GM12878 (cell line): ENCODE results near the gene HMG20B. TPM values are rescaled to one million over a fixed set of nuclear protein-coding genes. Genes with fewer than 3 reads are reported as not detected.

Experiments
- ATAC-seq: fragments of 200-7000 bp; cut with Tn5 transposase; 3 replicates; pipeline ENCODE4 v1.9.1; 2020; ENCODE audit warnings: mild to moderate bottlenecking, moderate library complexity
- BruUV-seq: library from RNA; stranded (reverse); fragments of 400-500 nt; replicated peaks from 2 replicates; lab custom pipeline; 2021; lab: Mats Ljungman, UMichigan
- CTCF ChIA-PET: fragments of 300-600 bp; sonication (Branson Sonifier 250); formaldehyde crosslinking; extraction: SDS; loops from one replicate; lab custom pipeline; 2021; ENCODE audit warnings: inconsistent platforms; lab: Yijun Ruan, JAX
- POLR2A ChIA-PET: fragments of 350-600 bp; formaldehyde crosslinking; extraction: SDS; loops from one replicate; lab custom pipeline; 2021; ENCODE audit warnings: inconsistent platforms; lab: Charles Lee
- RAD21 ChIA-PET: fragments of 300-600 bp; sonication (Branson Sonifier 250); formaldehyde crosslinking; loops from one replicate; lab custom pipeline; 2023; ENCODE audit warnings: antibody characterized with exemption; ENCODE audit not compliant: unreplicated experiment; lab: Charles Lee
- SMC1A ChIA-PET: fragments of 300-600 bp; sonication (Branson Sonifier 250); formaldehyde crosslinking; loops from one replicate; lab custom pipeline; 2023; ENCODE audit not compliant: unreplicated experiment, uncharacterized antibody; lab: Charles Lee
- DNase-seq: peaks from one replicate; pipeline ENCODE4 v3.0.0-alpha.2; 2011; ENCODE audit warnings: low read depth, low spot score
- FAIRE-seq: peaks from 3 replicates; lab custom pipeline; 2011; peaks lifted over from hg19 to GRCh38; lab: Jason Lieb, UNC
- H2AFZ ChIP-seq: 2 replicates; pipeline ENCODE4 v1.6.0; 2011; ENCODE audit warnings: low read depth, low read length, control low read depth; ENCODE audit not compliant: control insufficient read depth
- H3K27ac ChIP-seq: 2 replicates; pipeline ENCODE4 v1.5.1; 2011; ENCODE audit warnings: control low read depth; ENCODE audit not compliant: control insufficient read depth, insufficient read depth
- H3K27me3 ChIP-seq, 2 experiments: replicated peaks in 1 of 2; 2 replicates each; pipeline versions ENCODE4 v1.6.0 to v1.6.1; 2011; ENCODE audit warnings: low read length in 1 of 2; ENCODE audit not compliant: control insufficient read depth in 2 of 2, insufficient read depth in 2 of 2
- H3K36me3 ChIP-seq, 2 experiments: 2 replicates each; pipeline ENCODE4 v1.5.1; 2011; ENCODE audit warnings: low read length in 1 of 2; ENCODE audit not compliant: control insufficient read depth in 2 of 2, insufficient read depth in 2 of 2
- H3K4me1 ChIP-seq: 2 replicates; pipeline ENCODE4 v1.6.1; 2011; ENCODE audit warnings: mild to moderate bottlenecking, low read length, moderate library complexity, mixed read lengths; ENCODE audit not compliant: control insufficient read depth, insufficient read depth
- H3K4me2 ChIP-seq: 2 replicates; pipeline ENCODE4 v1.6.0; 2011; ENCODE audit warnings: control low read depth; ENCODE audit not compliant: control insufficient read depth, insufficient read depth
- H3K4me3 ChIP-seq: fragments of 200-600 bp; sonication (generic); 2 replicates; pipeline ENCODE4 v1.5.1; 2016
- H3K79me2 ChIP-seq: 2 replicates; pipeline ENCODE4 v1.6.0; 2011; ENCODE audit warnings: low read length; ENCODE audit not compliant: control insufficient read depth, insufficient read depth
- H3K9ac ChIP-seq: 2 replicates; pipeline ENCODE4 v1.8.0; 2011; ENCODE audit warnings: low read length, control low read depth, mixed read lengths; ENCODE audit not compliant: control insufficient read depth, insufficient read depth
- H3K9me3 ChIP-seq: replicated peaks from 3 replicates; pipeline ENCODE4 v1.5.1; 2011; ENCODE audit warnings: mild to moderate bottlenecking, low read length; ENCODE audit not compliant: control insufficient read depth, insufficient read depth
- H4K20me1 ChIP-seq: 2 replicates; pipeline ENCODE4 v1.6.0; 2011; ENCODE audit not compliant: control insufficient read depth, insufficient read depth
- E2F8 ChIP-seq: fragments of 450-650 bp; IDR thresholded peaks from 2 replicates; pipeline ENCODE4 v1.6.1; 2018; ENCODE audit warnings: mild to moderate bottlenecking, low read depth, moderate library complexity; ENCODE audit not compliant: partially characterized antibody
- FOS ChIP-seq: IDR thresholded peaks from 3 replicates; pipeline ENCODE4 v1.6.1; 2011; ENCODE audit warnings: borderline replicate concordance; ENCODE audit not compliant: insufficient read length; ENCODE audit errors: extremely low read depth
- FOXM1 ChIP-seq: IDR thresholded peaks from 2 replicates; pipeline ENCODE4 v1.6.1; 2012; ENCODE audit warnings: low read depth, mild to moderate bottlenecking, inconsistent platforms, low read length, moderate library complexity
- GABPA ChIP-seq: IDR thresholded peaks from 2 replicates; pipeline ENCODE4 v1.6.1; 2014; ENCODE audit warnings: antibody characterized with exemption, low read depth, mild to moderate bottlenecking, inconsistent platforms
- KAT2A ChIP-seq: conservative IDR thresholded peaks from 2 replicates; pipeline ENCODE4 v1.6.1; 2011; ENCODE audit warnings: low read depth, low read length; ENCODE audit not compliant: control insufficient read depth
- KDM1A ChIP-seq: fragments of 200-600 bp; sonication (generic); IDR thresholded peaks from 2 replicates; pipeline ENCODE4 v1.6.1; 2016; ENCODE audit warnings: borderline replicate concordance
- NFIC ChIP-seq: IDR thresholded peaks from 2 replicates; pipeline ENCODE4 v1.6.1; 2012; ENCODE audit warnings: low read depth, mild to moderate bottlenecking, inconsistent platforms, low read length, moderate library complexity
- PKNOX1 ChIP-seq: fragments of 450-650 bp; IDR thresholded peaks from 2 replicates; pipeline ENCODE4 v1.6.1; 2016; ENCODE audit warnings: mild to moderate bottlenecking
- PML ChIP-seq: IDR thresholded peaks from 2 replicates; pipeline ENCODE4 v1.6.1; 2012; ENCODE audit warnings: low read length, inconsistent platforms
- RFX5 ChIP-seq: IDR thresholded peaks from 2 replicates; pipeline ENCODE4 v1.6.1; 2011; ENCODE audit warnings: low read depth, low read length, improper control_type of control experiment
- SMAD1 ChIP-seq: fragments of 450-650 bp; IDR thresholded peaks from 2 replicates; pipeline ENCODE4 v1.6.1; 2018; ENCODE audit warnings: mild to moderate bottlenecking, low read depth; ENCODE audit not compliant: partially characterized antibody
- ZNF24 ChIP-seq: fragments of 450-650 bp; IDR thresholded peaks from 2 replicates; pipeline ENCODE4 v1.6.1; 2017; ENCODE audit warnings: antibody characterized with exemption, mild to moderate bottlenecking
- WGBS: methylation state at CpG from one replicate; pipeline ENCODE4 v1.1.6; 2016; ENCODE audit warnings: low lambda C conversion rate; ENCODE audit not compliant: insufficient replicate concordance, insufficient coverage; ENCODE audit errors: missing lambda C conversion rate; 5-methylcytosine and 5-hydroxymethylcytosine counted together
- in situ Hi-C: fragments of 300-500 bp; cut with MboI; formaldehyde crosslinking; loops from 9 replicates; pipeline ENCODE4 v1.14.3; 2018; ENCODE audit warnings: mixed read lengths
- intact Hi-C: fragments of 100-400 bp; cut with micrococcal nuclease; formaldehyde crosslinking; loops from one replicate; pipeline ENCODE4 v1.14.2; 2022; ENCODE audit not compliant: unreplicated experiment
- polyA plus RNA-seq, 11 experiments: library from polyadenylated mRNA; depleted of rRNA in 4 of 11; unstranded in 6 of 11; stranded (reverse) in 5 of 11; fragments of >200 nt; fragmentation: Nextera tagmentation in 4 of 11; fragmentation: Illumina TruSeq in 1 of 11; extraction: Ambion mirVana in 4 of 11; extraction: Trizol in 1 of 11; gene quantifications; 1 replicate in 1 of 11; 2 replicates in 10 of 11; pipeline versions ENCODE4 v1.2.1 to v1.2.3, GENCODE V29; 2011 to 2016; ENCODE audit warnings: inconsistent platforms in 2 of 11, missing spikeins in 2 of 11, low read depth in 1 of 11
- total RNA-seq, 4 experiments: library from RNA; depleted of rRNA in 3 of 4; stranded (reverse); fragments of >200 nt in 3 of 4; fragmentation: Illumina TruSeq in 1 of 4; extraction: Trizol in 1 of 4; gene quantifications; 2 replicates each; pipeline versions ENCODE4 v1.2.1 to v1.2.3, GENCODE V29; 2013 to 2021
- TF ChIP-seq, protein P1 (sequence below): fragments of 450-650 bp; IDR thresholded peaks from 2 replicates; pipeline ENCODE4 v1.6.1; 2018; ENCODE audit warnings: borderline replicate concordance, mild to moderate bottlenecking; ENCODE audit not compliant: partially characterized antibody
- TF ChIP-seq, protein P2 (sequence below): fragments of 450-650 bp; formaldehyde crosslinking; IDR thresholded peaks from 2 replicates; pipeline ENCODE4 v1.4.0; 2020; ENCODE audit warnings: mild to moderate bottlenecking, moderate library complexity

Gene HMG20B
- total and polyA plus RNA-seq, 10 of the 15 experiments (the other 5 are each of a cell fraction or from before 2014, with no cell fraction given), result 0.37 to 92.7 (median 47.0) TPM

- ChIA-PET POLR2A (interaction anchor here (1.2 kb wide), 1 partner anchor 13 kb away, joined by 4 read pairs; the partner anchor contains the start of gene MFSD12), SMC1A (no interaction called here), RAD21 (no interaction called here), CTCF (no interaction called here)
- Histone ChIP-seq H4K20me1 (no peaks in the 10 kb centered on the region), H3K4me2 (no peak overlapping the region), H3K27me3 (no peaks in the 10 kb centered on the region), H3K4me1 (peaks cover 3% of the 10 kb centered on the region), H3K4me3 (no peak overlapping the region), H3K36me3 (no peaks in the 10 kb centered on the region; a peak in 1 of 4 replicates), H3K9me3 (no peaks in the 10 kb centered on the region), H3K79me2 (peaks cover 3% of the 10 kb centered on the region), H3K27ac (no peak overlapping the region), H2AFZ (no peak overlapping the region), H3K9ac (no peak overlapping the region)
- 69% methylated on average over 7 of the region's 7 CpGs for WGBS
- intact Hi-C loops (loop anchor here (5.0 kb wide), 1 partner anchor 37 kb away; the partner anchor contains the start of gene TBXA2R), in situ Hi-C loops (no loop called here)
- no peak for ATAC-seq
- FAIRE-seq, result no peak
- TF ChIP-seq GABPA (no peak), FOXM1 (no peak), PKNOX1 (no peak), SMAD1 (no peak), E2F8 (no peak), RFX5 (no peak), KDM1A (no peak), KAT2A (no peak), FOS (no peak), PML (no peak), ZNF24 (no peak), NFIC (no peak)
- TF ChIP-seq, protein P1, sequence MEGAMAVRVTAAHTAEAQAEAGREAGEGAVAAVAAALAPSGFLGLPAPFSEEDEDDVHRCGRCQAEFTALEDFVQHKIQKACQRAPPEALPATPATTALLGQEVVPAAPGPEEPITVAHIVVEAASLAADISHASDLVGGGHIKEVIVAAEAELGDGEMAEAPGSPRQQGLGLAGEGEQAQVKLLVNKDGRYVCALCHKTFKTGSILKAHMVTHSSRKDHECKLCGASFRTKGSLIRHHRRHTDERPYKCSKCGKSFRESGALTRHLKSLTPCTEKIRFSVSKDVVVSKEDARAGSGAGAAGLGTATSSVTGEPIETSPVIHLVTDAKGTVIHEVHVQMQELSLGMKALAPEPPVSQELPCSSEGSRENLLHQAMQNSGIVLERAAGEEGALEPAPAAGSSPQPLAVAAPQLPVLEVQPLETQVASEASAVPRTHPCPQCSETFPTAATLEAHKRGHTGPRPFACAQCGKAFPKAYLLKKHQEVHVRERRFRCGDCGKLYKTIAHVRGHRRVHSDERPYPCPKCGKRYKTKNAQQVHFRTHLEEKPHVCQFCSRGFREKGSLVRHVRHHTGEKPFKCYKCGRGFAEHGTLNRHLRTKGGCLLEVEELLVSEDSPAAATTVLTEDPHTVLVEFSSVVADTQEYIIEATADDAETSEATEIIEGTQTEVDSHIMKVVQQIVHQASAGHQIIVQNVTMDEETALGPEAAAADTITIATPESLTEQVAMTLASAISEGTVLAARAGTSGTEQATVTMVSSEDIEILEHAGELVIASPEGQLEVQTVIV, result no peak
- TF ChIP-seq, protein P2, sequence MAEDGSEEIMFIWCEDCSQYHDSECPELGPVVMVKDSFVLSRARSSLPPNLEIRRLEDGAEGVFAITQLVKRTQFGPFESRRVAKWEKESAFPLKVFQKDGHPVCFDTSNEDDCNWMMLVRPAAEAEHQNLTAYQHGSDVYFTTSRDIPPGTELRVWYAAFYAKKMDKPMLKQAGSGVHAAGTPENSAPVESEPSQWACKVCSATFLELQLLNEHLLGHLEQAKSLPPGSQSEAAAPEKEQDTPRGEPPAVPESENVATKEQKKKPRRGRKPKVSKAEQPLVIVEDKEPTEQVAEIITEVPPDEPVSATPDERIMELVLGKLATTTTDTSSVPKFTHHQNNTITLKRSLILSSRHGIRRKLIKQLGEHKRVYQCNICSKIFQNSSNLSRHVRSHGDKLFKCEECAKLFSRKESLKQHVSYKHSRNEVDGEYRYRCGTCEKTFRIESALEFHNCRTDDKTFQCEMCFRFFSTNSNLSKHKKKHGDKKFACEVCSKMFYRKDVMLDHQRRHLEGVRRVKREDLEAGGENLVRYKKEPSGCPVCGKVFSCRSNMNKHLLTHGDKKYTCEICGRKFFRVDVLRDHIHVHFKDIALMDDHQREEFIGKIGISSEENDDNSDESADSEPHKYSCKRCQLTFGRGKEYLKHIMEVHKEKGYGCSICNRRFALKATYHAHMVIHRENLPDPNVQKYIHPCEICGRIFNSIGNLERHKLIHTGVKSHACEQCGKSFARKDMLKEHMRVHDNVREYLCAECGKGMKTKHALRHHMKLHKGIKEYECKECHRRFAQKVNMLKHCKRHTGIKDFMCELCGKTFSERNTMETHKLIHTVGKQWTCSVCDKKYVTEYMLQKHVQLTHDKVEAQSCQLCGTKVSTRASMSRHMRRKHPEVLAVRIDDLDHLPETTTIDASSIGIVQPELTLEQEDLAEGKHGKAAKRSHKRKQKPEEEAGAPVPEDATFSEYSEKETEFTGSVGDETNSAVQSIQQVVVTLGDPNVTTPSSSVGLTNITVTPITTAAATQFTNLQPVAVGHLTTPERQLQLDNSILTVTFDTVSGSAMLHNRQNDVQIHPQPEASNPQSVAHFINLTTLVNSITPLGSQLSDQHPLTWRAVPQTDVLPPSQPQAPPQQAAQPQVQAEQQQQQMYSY (CRISPR knock-in tag), result no peak
- no peak for DNase-seq
- no TSS peak for BruUV-seq
Measured at GRCh38 chr19:3570606-3571011, 2.1 kb upstream of the HMG20B start.
